AG09319 (cell line): ENCODE measurements around the gene USP40.

Experiments
- DNase-seq: peaks from one replicate; pipeline ENCODE4 v3.0.0-alpha.2; 2010; ENCODE audit warnings: low read depth; ENCODE audit errors: extremely low read depth
- TF ChIP-seq, protein P1 (sequence below): IDR thresholded peaks from 2 replicates; pipeline ENCODE4 v1.5.1; 2011; ENCODE audit warnings: low read depth, mild to moderate bottlenecking, inconsistent platforms, low read length, moderate library complexity

The USP40 gene

DNA sequence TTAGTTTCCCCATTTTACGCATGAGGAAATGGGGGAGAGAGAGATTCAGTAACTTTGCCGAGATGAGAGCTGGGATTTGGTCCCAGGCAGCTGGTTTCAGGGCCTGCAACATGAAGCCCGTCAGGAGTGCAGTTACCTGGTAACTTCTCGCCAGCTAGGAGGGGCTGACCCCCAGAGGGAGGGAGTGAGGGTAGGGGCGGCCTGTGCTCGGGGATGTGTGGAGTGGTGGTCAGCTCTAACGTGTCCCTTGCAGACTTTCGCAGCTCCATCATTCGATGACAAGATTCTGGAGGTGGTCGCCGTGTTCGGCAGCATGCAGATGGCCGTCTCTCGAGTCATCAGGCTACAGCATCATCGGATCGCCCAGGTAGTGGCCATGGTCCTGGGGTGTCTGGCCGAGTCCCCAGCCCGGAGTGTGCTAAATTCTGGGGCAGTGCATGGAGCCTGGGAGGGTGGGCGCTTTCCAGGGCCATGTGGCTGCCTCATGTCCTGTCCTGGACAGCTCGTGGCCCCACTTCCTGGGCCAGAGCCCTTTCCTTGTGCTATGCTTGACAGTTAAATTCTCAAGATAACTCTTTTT, 108.5 kb downstream of the USP40 start:
- TF ChIP-seq, protein P1, sequence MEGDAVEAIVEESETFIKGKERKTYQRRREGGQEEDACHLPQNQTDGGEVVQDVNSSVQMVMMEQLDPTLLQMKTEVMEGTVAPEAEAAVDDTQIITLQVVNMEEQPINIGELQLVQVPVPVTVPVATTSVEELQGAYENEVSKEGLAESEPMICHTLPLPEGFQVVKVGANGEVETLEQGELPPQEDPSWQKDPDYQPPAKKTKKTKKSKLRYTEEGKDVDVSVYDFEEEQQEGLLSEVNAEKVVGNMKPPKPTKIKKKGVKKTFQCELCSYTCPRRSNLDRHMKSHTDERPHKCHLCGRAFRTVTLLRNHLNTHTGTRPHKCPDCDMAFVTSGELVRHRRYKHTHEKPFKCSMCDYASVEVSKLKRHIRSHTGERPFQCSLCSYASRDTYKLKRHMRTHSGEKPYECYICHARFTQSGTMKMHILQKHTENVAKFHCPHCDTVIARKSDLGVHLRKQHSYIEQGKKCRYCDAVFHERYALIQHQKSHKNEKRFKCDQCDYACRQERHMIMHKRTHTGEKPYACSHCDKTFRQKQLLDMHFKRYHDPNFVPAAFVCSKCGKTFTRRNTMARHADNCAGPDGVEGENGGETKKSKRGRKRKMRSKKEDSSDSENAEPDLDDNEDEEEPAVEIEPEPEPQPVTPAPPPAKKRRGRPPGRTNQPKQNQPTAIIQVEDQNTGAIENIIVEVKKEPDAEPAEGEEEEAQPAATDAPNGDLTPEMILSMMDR: no peak
- DNase-seq: no peak

DNA sequence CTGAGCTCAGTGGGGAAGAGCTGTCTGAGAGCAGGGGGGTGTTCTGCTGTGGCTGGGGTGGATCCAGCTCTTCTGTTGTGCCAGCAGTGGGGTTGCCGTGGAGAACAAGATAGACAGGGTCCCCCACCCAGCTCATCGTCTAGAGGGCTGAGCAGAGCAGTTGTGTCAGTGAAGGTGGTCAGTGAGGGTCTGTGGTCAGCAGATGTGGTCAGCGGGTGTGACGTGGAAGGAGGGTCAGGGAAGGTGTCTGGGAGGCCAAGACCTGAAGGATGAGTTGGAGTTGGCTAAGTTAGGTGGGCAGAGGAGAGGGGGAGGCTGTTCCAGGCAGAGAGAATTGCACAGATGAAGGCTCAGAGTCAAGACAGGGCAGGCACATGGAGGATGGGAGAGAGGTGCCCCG, 109.2 kb downstream of the USP40 start:
- TF ChIP-seq, protein P1: no peak
- no peak for DNase-seq

DNA sequence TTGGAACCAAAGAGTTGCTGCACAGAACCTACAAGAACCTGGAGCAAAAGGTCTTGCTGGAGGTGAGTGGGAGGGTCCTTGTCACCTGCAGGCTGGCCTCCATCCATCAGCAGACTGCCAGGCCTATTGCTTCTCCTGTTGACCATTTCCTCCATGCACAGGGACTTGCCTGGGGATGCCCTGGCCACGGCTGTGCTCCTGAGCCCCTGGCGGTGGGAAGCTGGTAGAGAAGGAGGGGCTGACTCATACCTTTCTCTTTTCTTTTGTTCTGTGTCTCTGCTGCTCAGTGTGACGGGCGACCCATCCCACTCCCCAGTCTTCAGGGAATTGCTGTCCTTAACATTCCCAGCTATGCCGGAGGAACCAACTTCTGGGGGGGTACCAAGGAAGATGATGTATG, 109.6 kb downstream of the USP40 start:
- TF ChIP-seq, protein P1: no peak
- DNase-seq: no peak

DNA sequence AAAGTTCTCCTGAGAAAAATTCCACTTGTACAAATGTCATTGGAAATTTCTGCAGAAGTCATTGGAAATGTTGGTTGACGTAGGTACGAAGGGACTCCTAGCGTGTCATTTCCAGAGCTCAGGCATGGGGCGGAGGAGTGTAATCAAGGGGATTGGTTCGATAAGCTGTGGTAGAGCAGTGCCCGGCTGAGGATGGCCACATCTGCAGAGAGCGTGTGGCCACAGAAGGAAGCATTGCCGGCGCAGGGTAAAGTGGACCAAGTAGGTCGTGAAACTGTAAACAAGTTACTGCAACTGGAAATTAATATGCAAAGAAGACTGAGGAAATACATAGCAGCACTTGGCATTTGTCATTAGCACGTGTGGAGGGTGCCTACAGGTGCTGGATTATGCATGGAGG, 110.5 kb downstream of the USP40 start:
- TF ChIP-seq, protein P1: no peak

DNA sequence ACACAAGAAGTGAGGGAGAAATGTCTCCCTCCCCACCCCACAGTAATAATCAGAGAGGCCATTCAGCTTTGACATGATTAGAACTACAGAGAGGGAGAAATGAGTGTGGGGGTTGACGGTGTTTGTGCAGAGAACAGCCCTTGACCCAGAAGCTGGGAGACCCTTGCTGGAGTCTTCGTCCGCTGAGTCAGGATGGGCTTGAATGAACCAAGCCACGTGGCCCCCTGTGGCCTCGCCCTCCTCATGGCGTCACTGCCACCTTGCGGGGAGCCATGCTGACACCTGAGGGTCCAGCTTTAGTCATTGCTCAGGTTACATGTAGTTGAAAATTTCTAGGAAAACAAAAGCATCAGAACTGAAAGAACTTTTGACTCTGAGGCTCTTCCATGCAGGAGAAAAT, 111.1 kb downstream of the USP40 start:
- TF ChIP-seq, protein P1: no peak
- no peak for DNase-seq

More for the DNA sequence above, 110.5 kb downstream of the USP40 start:
- DNase-seq: no peak

DNA sequence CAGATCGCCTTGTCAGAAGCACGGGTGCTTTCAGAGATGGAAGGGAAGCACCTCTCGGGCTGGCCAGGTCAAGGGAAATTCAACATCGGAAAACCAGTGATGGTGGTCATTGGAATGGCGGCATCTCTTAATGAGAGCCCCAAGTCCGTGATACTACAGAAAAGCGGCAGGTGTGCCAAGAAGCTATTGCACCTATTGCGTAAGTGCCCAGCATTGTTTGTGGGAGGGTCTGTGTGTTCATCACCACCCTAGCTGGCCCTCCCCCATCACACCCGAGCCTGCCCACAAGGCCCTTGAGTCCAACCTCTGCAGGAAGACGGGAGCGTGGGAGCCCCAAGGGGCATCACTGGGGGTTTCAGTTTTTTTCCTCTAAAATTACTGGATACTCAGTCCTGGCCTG, 111.6 kb downstream of the USP40 start:
- no peak for DNase-seq
- TF ChIP-seq, protein P1: no peak

DNA sequence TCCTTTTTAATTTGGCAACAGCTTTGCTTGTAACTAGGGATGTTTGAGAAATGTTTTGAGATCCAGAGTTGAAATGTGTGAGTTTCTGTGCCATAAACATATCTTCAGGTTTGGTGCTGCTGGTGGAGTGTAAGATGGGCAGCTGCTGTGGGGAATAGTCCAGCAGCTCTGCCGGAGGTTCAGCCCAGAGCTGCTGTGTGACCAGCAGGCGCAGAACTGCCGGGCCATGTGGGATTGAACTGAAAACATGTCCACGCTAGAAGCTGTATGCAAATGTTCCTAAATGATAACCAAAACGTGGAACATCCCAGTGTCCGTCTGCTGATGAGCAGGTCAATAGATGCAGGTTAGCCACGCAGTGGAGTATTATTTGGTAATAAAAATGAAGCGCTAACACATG, 112.7 kb downstream of the USP40 start:
- no peak for DNase-seq
- TF ChIP-seq, protein P1: no peak
